NCI-H128 (cell line): ENCODE data around the gene TMA7.
"Not testable (repeated sequence)": the region's sequence is repeated elsewhere in the genome, so short reads cannot be mapped to it uniquely, and the experiment has no call there.

Source experiments
- DNase-seq: peaks from one replicate; lab custom pipeline; 2025; ENCODE audit not compliant: unreplicated experiment; lab: John Stamatoyannopoulos, UW

Gene TMA7

DNA sequence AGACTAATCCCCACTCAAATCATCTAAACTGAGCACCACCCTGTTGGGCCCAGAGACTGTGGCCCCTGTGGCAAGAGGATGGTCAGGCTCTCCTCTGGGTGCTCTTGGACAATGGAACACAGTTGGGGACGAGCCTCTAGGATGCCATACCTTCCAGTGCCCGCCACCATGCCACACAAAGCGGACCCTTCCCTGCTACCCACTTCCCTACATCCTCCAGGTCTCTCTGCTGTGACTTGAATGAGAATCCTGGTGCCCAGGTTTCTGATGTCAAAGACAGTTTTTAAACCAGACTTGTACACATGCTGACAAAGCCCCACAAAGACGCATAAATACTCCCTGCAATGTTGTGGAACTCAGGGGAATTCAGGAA, 4.8 kb upstream of the TMA7 start:
- no peak for DNase-seq

DNA sequence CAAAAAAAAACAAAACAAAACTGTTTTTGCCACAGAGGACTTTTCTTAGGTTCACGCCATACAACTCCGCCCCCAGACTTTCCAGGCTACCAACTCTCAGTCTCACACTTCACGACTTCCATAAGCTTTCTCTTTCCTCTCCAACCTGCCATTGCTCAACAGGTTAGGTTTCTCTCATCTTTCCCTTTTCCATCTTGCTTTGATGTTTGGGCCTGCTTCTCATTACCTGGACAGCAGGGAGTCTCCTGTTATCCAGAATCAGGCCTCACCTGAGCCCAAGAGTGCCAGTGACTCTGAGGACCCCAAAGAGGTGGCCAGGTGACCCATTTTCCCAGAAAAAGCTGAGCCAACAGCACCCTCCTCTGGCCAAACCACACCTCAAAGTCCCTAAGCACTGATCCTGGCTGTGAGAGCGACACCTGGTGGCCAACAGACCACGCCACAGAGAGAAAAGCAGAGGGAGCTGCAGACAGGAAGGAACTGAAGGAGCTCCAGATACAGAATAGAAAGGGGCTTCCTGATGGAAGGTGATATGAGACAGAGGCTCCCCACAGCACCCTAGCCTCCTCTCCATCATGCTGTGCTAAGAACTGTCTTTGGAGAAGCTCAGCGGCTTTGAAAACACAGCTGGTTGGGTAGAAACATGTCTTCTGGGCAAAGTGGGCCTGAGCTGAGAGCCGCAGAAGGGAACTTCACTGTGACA, 4.1 kb upstream of the TMA7 start:
- peak; percentile 63 for DNase-seq

GRCh38 chr3:48436477-48436787, 3.6 kb upstream of the TMA7 start:
- no peak for DNase-seq

DNA sequence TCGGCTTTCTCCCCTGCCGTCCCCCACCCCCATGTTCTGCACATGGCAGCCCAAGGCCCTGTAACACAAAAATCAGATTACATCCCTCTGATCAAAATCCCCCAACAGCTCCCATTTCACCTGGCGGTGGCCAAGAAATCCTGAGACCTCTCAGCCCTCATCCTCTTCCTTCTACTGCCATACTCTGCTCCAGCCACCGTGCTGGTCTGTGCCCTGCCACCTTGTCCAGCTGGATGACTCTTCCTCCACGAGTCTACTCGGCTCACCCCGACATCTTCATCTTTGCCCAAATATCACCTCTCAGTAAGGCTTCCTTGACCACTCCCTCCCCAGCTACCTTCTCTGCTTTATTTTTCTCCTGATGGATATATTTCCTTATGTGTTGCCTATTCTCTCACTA, 3.2 kb upstream of the TMA7 start:
- no peak for DNase-seq

GRCh38 chr3:48437812-48438211, 2.2 kb upstream of the TMA7 start:
- no peak for DNase-seq

- DNase-seq = no peak
These were observed 517 bp downstream of the TMA7 start for GRCh38 chr3:48440590-48440958.

DNA sequence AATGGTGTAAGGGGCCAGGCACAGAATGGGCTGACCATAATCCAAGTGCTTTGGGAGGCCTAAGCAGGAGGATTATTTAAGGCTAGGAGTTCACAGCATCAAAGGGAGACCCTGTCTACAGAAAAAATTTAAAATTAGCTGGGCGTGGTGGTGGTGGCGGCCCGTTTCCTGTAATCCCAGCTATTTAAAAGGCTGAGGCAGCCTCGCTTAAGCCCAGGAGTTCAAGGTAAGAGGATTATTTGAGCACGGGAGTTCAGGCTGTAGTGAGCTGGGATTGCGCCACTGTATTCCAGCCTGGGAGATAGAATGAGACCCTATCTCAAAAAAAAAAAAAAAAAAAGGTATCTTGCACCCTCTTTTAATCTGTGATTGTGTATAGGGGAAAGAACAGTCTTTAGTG, 1.9 kb downstream of the TMA7 start:
- DNase-seq = no peak

- no peak for DNase-seq
These were observed 5.3 kb downstream of the TMA7 start for GRCh38 chr3:48445277-48445882.

GRCh38 chr3:48446043-48446424, 6.0 kb downstream of the TMA7 start:
- DNase-seq = no peak

DNA sequence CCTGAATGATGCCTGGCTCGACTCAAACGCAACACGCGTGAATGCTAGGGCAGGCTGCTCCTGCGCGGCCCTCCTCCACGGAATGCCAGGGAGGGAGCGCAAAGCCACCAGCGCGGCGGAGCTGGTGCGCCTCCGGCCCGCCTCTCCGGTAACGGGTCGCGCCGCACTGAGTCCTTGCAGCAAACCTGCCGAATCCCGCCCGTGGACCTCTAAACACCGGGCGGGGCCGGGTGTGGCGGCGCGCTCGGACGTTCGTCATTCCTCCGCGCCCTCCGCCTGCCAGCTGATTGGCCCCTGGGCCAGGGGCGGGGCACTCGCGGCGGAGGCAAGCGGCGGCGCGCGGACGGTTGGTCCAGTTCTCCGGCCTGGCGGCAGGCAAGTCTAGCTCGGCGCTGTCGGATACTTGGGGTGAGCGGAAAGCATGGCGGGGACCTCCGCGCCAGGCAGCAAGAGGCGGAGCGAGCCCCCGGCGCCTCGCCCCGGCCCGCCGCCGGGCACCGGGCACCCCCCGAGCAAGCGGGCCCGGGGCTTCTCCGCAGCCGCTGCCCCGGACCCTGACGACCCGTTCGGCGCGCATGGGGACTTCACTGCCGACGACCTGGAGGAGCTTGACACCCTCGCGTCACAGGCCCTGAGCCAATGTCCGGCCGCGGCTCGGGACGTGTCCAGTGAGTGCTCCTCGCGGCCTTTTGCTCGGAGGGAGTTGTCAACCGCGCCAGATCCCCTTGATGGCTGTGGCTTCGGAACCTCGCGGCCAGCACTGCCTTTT, 6.6 kb downstream of the TMA7 start, which contains the start of gene ATRIP:
TSS of gene ATRIP (plus strand) at position 313 of the 769 bp plus-strand sequence. CDS start at position 422, 109 bp downstream.
- peak; percentile 20 for DNase-seq

DNA sequence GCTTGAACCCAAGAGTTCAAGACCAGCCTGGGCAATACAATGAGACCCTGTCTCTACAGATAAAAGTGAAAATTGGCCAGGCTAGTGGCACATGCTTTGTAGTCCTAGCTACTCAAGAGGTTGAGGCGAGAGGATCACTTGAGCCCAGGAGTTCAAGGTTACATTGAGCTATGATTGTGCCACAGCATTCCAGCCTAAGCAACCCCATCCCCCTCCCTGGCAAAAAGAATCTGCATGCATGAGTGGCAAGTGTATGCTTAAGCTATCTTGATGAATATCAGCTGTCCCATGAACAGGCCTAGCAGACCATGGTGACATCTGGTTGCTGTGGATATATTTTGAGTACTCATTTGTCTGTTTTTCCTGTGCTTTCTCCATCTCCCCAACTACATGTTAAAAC, 11.2 kb downstream of the TMA7 start:
- DNase-seq = no peak

GRCh38 chr3:48456456-48456855, 16.4 kb downstream of the TMA7 start:
- peak; percentile 27 for DNase-seq

DNA sequence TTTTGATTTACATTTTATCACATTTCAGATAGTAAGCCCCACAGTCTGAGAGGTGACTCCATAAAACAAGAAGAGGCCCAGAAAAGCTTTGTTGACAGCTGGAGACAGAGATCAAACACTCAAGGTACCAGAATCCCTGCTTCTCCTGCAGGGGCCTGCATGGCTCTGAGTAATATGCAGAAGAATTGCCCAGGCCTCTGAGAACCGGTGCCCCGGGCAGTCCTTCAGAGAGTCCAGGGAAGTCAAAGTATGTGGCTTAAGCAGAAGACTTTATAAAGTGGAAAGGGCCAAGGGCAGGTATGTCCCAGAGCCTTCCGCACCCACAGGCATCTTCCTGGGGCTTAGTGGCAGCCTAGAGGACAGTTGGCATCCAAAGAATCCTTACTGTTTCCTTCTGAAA, 19.3 kb downstream of the TMA7 start:
- no peak for DNase-seq

GRCh38 chr3:48459773-48460516, 19.9 kb downstream of the TMA7 start:
- no peak for DNase-seq

DNA sequence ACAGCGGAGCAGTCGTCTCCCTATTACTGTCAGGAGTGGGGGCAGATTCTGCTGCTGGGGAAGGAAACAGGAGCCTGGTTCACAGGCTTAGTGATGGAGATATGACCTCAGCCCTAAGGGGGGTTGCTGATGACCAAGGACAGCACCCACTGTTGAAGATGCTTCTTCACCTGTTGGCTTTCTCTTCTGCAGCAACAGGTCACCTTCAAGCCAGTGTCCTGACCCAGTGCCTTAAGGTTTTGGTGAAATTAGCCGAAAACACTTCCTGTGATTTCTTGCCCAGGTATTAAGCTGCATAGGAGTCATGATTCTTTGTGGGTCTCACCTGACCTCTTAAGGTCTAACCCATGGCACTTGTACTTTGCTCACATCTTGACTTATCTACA, 20.5 kb downstream of the TMA7 start:
- no peak for DNase-seq

DNA sequence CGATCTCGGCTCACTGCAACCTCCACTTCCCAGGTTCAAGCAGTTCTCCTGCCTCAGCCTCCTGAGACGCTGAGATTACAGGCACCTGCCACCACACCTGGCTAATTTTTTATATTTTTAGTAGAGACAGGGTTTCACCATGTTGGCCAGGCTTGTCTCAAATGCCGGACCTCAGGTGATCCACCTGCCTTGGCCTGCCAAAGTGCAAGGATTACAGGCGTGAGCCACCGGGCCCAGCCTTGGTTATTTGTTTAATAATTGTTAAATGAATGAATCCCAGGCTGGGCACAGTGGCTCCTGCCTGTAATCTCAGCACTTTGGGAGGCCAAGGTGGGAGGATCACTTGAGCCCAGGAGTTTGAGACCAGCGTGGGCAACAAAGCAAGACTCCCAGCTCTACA, 21.7 kb downstream of the TMA7 start:
- not testable (repeated sequence) for DNase-seq

- no peak for DNase-seq
These were observed 23.6 kb downstream of the TMA7 start for GRCh38 chr3:48463703-48464102.

DNA sequence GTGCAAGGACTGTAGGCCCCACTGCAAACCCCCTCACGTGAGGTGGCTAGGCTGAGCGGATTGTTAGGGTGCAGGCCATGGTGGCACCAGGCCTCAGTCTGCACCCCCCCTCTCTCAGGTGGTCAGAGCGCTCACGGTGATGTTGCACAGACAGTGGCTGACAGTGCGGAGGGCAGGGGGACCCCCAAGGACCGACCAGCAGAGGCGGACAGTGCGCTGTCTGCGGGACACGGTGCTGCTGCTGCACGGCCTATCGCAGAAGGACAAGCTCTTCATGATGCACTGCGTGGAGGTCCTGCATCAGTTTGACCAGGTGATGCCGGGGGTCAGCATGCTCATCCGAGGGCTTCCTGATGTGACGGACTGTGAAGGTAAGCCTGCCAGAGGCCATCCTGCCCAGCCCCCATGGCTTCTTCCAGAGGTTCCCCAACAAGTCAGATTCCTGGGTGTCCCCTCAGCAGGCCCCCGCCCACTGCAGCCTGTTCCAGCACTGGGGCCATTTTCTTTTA, 24.7 kb downstream of the TMA7 start:
- DNase-seq = no peak

- no peak for DNase-seq
These were observed 25.1 kb downstream of the TMA7 start for GRCh38 chr3:48465237-48465530.

DNA sequence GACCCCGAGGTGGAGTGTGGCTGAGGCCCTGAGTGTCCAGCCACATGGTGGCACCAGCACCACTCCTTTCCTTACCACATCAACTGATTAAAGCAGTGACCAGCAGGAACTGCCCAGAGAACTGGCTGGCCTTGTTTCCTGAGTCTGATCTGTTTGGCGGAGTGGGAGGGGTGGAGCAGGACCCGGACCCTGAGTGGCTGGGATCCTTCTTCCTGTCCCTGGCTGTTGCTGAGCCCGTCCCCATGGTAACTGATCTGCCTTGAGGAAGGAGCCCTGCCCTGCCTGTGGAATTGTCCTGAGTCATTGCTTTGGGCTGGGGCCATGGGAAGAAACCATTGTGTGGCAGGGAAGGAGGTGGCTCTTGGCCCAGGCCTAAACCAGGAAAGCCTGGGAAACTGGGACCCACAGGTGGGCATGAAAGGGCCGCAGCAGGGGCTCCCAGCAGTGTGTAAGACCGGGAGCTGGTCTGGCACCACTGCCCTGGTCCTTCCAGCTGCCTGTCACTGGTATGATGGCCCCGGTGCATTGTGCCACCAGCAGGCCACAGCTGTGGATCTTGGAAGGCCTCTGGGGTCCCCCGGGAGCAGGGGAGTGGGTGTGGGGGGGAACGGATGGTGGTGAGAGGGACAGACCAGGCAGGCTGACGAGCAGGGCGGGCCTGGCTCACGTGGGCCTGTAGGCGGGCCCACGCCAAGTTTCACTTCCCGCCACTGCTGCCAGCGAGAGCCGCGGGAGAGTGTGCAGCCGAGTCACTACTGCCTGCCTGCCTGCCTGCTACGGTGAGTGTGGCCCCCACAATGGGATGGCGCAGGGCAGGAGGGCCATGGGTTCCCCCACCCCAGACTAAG, 25.7 kb downstream of the TMA7 start:
- no peak for DNase-seq
